T-cell (primary cell): ENCODE measurements around the gene PCDHGA7. TPM values are rescaled to one million over a fixed set of nuclear protein-coding genes. Genes with fewer than 3 reads are reported as not detected.

Experiments used
- total RNA-seq, 35 experiments: library from RNA in 6 of 35; stranded (reverse) in 6 of 35; fragments of 120-200 nt in 1 of 35; gene quantifications; one replicate each; pipeline versions ENCODE4 v1.2.1 to v1.2.4 and lab custom pipeline; 2013 to 2026

The PCDHGA7 gene
- total RNA-seq, 5 donors from 2014 or later (not counting 1 experiment from before 2014, with no cell fraction given), result 0.16 to 0.53 (median 0.21) TPM

Other genes with a start within 250 kb of the PCDHGA7 start
- under 1 TPM in 3 of 5 donors, not detected in 2; 0.09 to 0.32 (median 0.30) TPM for gene PCDHB5, start 247.5 kb upstream of the PCDHGA7 start, total RNA-seq
- gene PCDHB6, start 232.7 kb upstream of the PCDHGA7 start, total RNA-seq, result not detected
- not detected for gene PCDHB7, start 210.1 kb upstream of the PCDHGA7 start, total RNA-seq
- not detected for gene PCDHB8, start 205.0 kb upstream of the PCDHGA7 start, total RNA-seq
- gene PCDHB16, start 200.4 kb upstream of the PCDHGA7 start, total RNA-seq, result not detected
- under 1 TPM in 3 of 5 donors, not detected in 2; 0.09 to 0.26 (median 0.23) TPM for gene PCDHB9, start 195.6 kb upstream of the PCDHGA7 start, total RNA-seq
- not detected for gene PCDHB10, start 190.4 kb upstream of the PCDHGA7 start, total RNA-seq
- gene PCDHB11, start 183.1 kb upstream of the PCDHGA7 start, total RNA-seq, result not detected
- not detected for gene PCDHB12, start 174.0 kb upstream of the PCDHGA7 start, total RNA-seq
- under 1 TPM in 1 of 5 donors, not detected in 4; 0.06 TPM for gene PCDHB13, start 168.8 kb upstream of the PCDHGA7 start, total RNA-seq
- under 1 TPM in 1 of 5 donors, not detected in 4; 0.12 TPM for gene PCDHB14, start 159.4 kb upstream of the PCDHGA7 start, total RNA-seq
- under 1 TPM in 2 of 5 donors, not detected in 3; 0.12 to 0.16 TPM for gene PCDHB15, start 137.3 kb upstream of the PCDHGA7 start, total RNA-seq
- 1 to 10 TPM in 2 of 5 donors, under 1 TPM in 2, not detected in 1; 0.49 to 2.0 (median 0.97) TPM for gene SLC25A2, start 78.7 kb upstream of the PCDHGA7 start, total RNA-seq
- 100 to 1,000 TPM in 3 of 5 donors, 10 to 100 TPM in 2; 83.7 to 103 (median 101) TPM for gene TAF7, start 62.0 kb upstream of the PCDHGA7 start, total RNA-seq
- under 1 TPM in 4 of 5 donors, not detected in 1; 0.16 to 0.38 (median 0.31) TPM for gene PCDHGA1, start 52.2 kb upstream of the PCDHGA7 start, total RNA-seq
- under 1 TPM in 2 of 5 donors, not detected in 3; 0.13 to 0.15 TPM for gene PCDHGA2, start 44.0 kb upstream of the PCDHGA7 start, total RNA-seq
- gene PCDHGA3, start 38.9 kb upstream of the PCDHGA7 start, total RNA-seq, result under 1 TPM in 2 of 5 donors, not detected in 3; 0.09 to 0.20 TPM
- gene PCDHGB1, start 32.6 kb upstream of the PCDHGA7 start, total RNA-seq, result under 1 TPM in 2 of 5 donors, not detected in 3; 0.13 to 0.19 TPM
- gene PCDHGA4, start 27.7 kb upstream of the PCDHGA7 start, total RNA-seq, result under 1 TPM in 4 of 5 donors, not detected in 1; 0.18 to 0.37 (median 0.28) TPM
- under 1 TPM; 0.16 to 0.62 (median 0.47) TPM for gene PCDHGB2, start 22.7 kb upstream of the PCDHGA7 start, total RNA-seq
- under 1 TPM in 3 of 5 donors, not detected in 2; 0.06 to 0.43 (median 0.41) TPM for gene PCDHGA5, start 18.6 kb upstream of the PCDHGA7 start, total RNA-seq
- gene PCDHGB3, start 12.5 kb upstream of the PCDHGA7 start, total RNA-seq, result under 1 TPM; 0.20 to 0.85 (median 0.41) TPM
- gene PCDHGA6, start 8.9 kb upstream of the PCDHGA7 start, total RNA-seq, result under 1 TPM; 0.19 to 0.64 (median 0.28) TPM
- under 1 TPM; 0.09 to 0.29 (median 0.19) TPM for gene PCDHGB4, start 5.0 kb downstream of the PCDHGA7 start, total RNA-seq
- gene PCDHGA8, start 9.9 kb downstream of the PCDHGA7 start, total RNA-seq, result under 1 TPM in 3 of 5 donors, not detected in 2; 0.05 to 0.13 (median 0.09) TPM
- gene PCDHGB5, start 15.2 kb downstream of the PCDHGA7 start, total RNA-seq, result under 1 TPM; 0.26 to 0.96 (median 0.39) TPM
- gene PCDHGA9, start 20.0 kb downstream of the PCDHGA7 start, total RNA-seq, result under 1 TPM in 4 of 5 donors, not detected in 1; 0.14 to 0.26 (median 0.19) TPM
- under 1 TPM in 4 of 5 donors, not detected in 1; 0.19 to 0.59 (median 0.37) TPM for gene PCDHGB6, start 25.3 kb downstream of the PCDHGA7 start, total RNA-seq
- under 1 TPM; 0.10 to 0.53 (median 0.32) TPM for gene PCDHGA10, start 30.2 kb downstream of the PCDHGA7 start, total RNA-seq
- under 1 TPM; 0.16 to 0.33 (median 0.22) TPM for gene PCDHGB7, start 34.9 kb downstream of the PCDHGA7 start, total RNA-seq
- gene PCDHGA11, start 38.3 kb downstream of the PCDHGA7 start, total RNA-seq, result under 1 TPM in 4 of 5 donors, not detected in 1; 0.06 to 0.44 (median 0.11) TPM
- under 1 TPM in 4 of 5 donors, not detected in 1; 0.09 to 0.53 (median 0.22) TPM for gene PCDHGA12, start 47.8 kb downstream of the PCDHGA7 start, total RNA-seq
- gene PCDHGC3, start 93.2 kb downstream of the PCDHGA7 start, total RNA-seq, result under 1 TPM in 4 of 5 donors, not detected in 1; 0.12 to 0.30 (median 0.24) TPM
- gene PCDHGC4, start 102.3 kb downstream of the PCDHGA7 start, total RNA-seq, result under 1 TPM in 2 of 5 donors, not detected in 3; 0.18 to 0.51 TPM
- gene PCDHGC5, start 106.3 kb downstream of the PCDHGA7 start, total RNA-seq, result not detected
- 100 to 1,000 TPM; 190 to 271 (median 211) TPM for gene DIAPH1, start 236.3 kb downstream of the PCDHGA7 start, total RNA-seq